Measurements from ENCODE around the gene RAD51B. TPM values are rescaled to one million over a fixed set of nuclear protein-coding genes. Genes with fewer than 3 reads are reported as not detected.

RAD51B gene
- total and polyA plus RNA-seq, 4 donors = 2.5 to 95.0 (median 9.6) TPM

GRCh38 chr14:68503186-68503825, 683.7 kb downstream of the RAD51B start:
- TF ChIP-seq, protein P1, sequence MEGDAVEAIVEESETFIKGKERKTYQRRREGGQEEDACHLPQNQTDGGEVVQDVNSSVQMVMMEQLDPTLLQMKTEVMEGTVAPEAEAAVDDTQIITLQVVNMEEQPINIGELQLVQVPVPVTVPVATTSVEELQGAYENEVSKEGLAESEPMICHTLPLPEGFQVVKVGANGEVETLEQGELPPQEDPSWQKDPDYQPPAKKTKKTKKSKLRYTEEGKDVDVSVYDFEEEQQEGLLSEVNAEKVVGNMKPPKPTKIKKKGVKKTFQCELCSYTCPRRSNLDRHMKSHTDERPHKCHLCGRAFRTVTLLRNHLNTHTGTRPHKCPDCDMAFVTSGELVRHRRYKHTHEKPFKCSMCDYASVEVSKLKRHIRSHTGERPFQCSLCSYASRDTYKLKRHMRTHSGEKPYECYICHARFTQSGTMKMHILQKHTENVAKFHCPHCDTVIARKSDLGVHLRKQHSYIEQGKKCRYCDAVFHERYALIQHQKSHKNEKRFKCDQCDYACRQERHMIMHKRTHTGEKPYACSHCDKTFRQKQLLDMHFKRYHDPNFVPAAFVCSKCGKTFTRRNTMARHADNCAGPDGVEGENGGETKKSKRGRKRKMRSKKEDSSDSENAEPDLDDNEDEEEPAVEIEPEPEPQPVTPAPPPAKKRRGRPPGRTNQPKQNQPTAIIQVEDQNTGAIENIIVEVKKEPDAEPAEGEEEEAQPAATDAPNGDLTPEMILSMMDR (IDR thresholded peaks at IDR 0.05; ENCODE audit: control extremely low read depth, extremely low read depth) = no peak
- Histone ChIP-seq H3K4me3 (no peak overlapping the region), H3K27ac (ENCODE audit: low read depth in 1 of 2, low read length in 1 of 2) (no peak overlapping the region), H3K4me1 (ENCODE audit: control insufficient read depth in 5 of 5, insufficient read depth in 5 of 5, low read length in 5 of 5) (peaks cover 0 to 60% (median 25%) of the 10 kb centered on the region in 5 donors), H3K9ac (ENCODE audit: insufficient read depth in 1 of 2, low read length in 2 of 2) (no peak overlapping the region), H3K27me3 (ENCODE audit: control insufficient read depth in 3 of 3, insufficient read depth in 3 of 3, low read length in 2 of 3) (no peaks in the 10 kb centered on the region), H3K9me3 (ENCODE audit: control insufficient read depth in 4 of 4, insufficient read depth in 3 of 4, low read length in 3 of 4) (peaks cover 0 to 1% (median 0%) of the 10 kb centered on the region in 4 donors), H3K36me3 (ENCODE audit: control insufficient read depth in 4 of 4, insufficient read depth in 4 of 4, low read length in 4 of 4) (no peaks in the 10 kb centered on the region)
- no peak for DNase-seq
- ATAC-seq (ENCODE audit: insufficient read depth, low FRiP score) = no peak
- WGBS, 2 donors = 92 to 93% methylated on average over 7 of the region's 7 CpGs

- Histone ChIP-seq H3K9ac (ENCODE audit: insufficient read depth in 1 of 2, low read length in 2 of 2) (peak overlapping the region in 1 of 2 donors; percentile 24), H3K27me3 (ENCODE audit: control insufficient read depth in 3 of 3, insufficient read depth in 3 of 3, low read length in 2 of 3) (no peaks in the 10 kb centered on the region), H3K4me1 (ENCODE audit: control insufficient read depth in 5 of 5, insufficient read depth in 5 of 5, low read length in 5 of 5) (peaks cover 0 to 64% (median 30%) of the 10 kb centered on the region in 5 donors), H3K36me3 (ENCODE audit: control insufficient read depth in 4 of 4, insufficient read depth in 4 of 4, low read length in 4 of 4) (no peaks in the 10 kb centered on the region), H3K27ac (ENCODE audit: low read depth in 1 of 2, low read length in 1 of 2) (no peak overlapping the region), H3K4me3 (no peak overlapping the region), H3K9me3 (ENCODE audit: control insufficient read depth in 4 of 4, insufficient read depth in 3 of 4, low read length in 3 of 4) (peaks cover 0 to 1% (median 0%) of the 10 kb centered on the region in 4 donors)
- DNase-seq (no peak), ATAC-seq (ENCODE audit: insufficient read depth, low FRiP score) (no peak)
- TF ChIP-seq, protein P1 (IDR thresholded peaks at IDR 0.05; ENCODE audit: control extremely low read depth, extremely low read depth) = no peak
- 91 to 92% methylated on average over 8 of the region's 8 CpGs for WGBS, 2 donors
Measured at GRCh38 chr14:68504861-68505260, 685.3 kb downstream of the RAD51B start.

DNA sequence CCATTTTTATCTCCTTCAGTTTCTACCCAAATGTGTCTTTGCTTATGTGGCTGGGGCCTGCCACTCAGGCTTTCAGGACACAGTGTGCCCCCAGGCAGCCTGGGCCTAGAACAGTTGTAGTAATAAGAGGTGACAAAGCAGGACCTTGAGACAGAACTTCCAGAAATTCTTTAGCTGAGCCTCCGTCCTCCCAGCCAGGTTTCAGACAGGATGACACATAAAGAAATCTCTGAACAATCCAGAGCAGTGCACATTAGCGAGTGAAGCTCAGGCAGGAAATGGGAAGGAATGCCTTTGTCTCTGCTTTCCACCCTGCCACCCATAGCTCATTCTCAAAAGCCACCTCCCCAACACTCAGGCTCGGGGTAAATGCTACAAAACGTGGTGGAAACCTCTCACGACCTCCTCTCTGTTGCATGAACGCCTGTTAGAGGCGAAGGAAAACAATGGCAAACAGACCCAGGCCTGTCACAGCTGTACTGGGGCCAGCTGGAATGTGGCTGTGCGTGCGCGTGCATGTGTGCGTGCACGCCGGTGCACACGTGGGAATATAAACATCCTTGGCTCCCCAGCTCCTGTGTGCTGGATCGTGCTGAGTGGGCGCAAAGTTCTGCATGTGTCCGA, 686.6 kb downstream of the RAD51B start:
- DNase-seq = peak; percentile 82 to 86 (median 85)
- H3K4me1 ChIP-seq (ENCODE audit: control insufficient read depth in 5 of 5, insufficient read depth in 5 of 5, low read length in 5 of 5) = peaks cover 0 to 73% (median 32%) of the 10 kb centered on the region in 5 donors
- TF ChIP-seq, protein P1 (IDR thresholded peaks at IDR 0.05; ENCODE audit: control extremely low read depth, extremely low read depth) = no peak
- no peaks in the 10 kb centered on the region for H3K27me3 ChIP-seq (ENCODE audit: control insufficient read depth in 3 of 3, insufficient read depth in 3 of 3, low read length in 2 of 3)
- peak; percentile 11 for ATAC-seq (ENCODE audit: insufficient read depth, low FRiP score)
- H3K9ac ChIP-seq (ENCODE audit: insufficient read depth in 1 of 2, low read length in 2 of 2) = peak overlapping the region; percentile 26 to 40
- H3K27ac ChIP-seq (ENCODE audit: low read depth in 1 of 2, low read length in 1 of 2) = peak overlapping the region in 1 of 2 donors; percentile 88
- peaks cover 0 to 1% (median 0%) of the 10 kb centered on the region in 4 donors for H3K9me3 ChIP-seq (ENCODE audit: control insufficient read depth in 4 of 4, insufficient read depth in 3 of 4, low read length in 3 of 4)
- H3K36me3 ChIP-seq (ENCODE audit: control insufficient read depth in 4 of 4, insufficient read depth in 4 of 4, low read length in 4 of 4) = no peaks in the 10 kb centered on the region
- no peak overlapping the region for H3K4me3 ChIP-seq
- 40 to 72% methylated on average over 17 of the region's 17 CpGs for WGBS, 2 donors
